Measurements from ENCODE around the gene FRAS1. TPM values are rescaled to one million over a fixed set of nuclear protein-coding genes. Genes with fewer than 3 reads are reported as not detected.
"Not testable (repeated sequence)": the region's sequence is repeated elsewhere in the genome, so short reads cannot be mapped to it uniquely, and the experiment has no call there.

The FRAS1 gene
- total RNA-seq, 1 donor from 2014 or later: 18.9 TPM

DNA sequence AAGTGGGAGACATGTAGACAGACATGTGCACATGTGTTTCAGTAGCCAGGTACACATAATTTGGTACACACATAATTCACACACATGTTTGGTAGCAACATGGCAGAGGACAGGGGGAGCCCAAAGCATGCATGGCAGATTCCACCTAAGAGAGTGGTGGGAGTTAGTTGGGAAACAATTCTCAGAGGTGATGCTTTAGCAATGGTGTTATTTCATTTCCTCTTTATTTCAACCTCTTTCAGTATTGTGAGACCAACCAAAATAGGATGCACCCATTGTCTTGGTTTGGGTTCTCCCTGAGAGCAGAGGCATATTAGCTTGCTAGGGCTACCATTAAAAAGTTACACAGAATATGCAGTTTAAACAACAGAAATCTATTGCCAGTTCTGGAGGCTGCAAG is 402.2 kb downstream of the FRAS1 start:
- Mint-ChIP-seq H3K4me3 (ENCODE audit: unreplicated experiment) (no peak overlapping the region), H3K9me3 (ENCODE audit: low read depth) (no peaks in the 10 kb centered on the region), H3K27me3 (ENCODE audit: low read depth) (no peaks in the 10 kb centered on the region), H3K27ac (ENCODE audit: unreplicated experiment) (no peak overlapping the region), H3K36me3 (ENCODE audit: low read depth) (peaks cover 4% of the 10 kb centered on the region), H3K4me1 (ENCODE audit: low read depth) (no peaks in the 10 kb centered on the region)
- no peak for DNase-seq (ENCODE audit: low spot score)
- TF ChIP-seq, protein P1, sequence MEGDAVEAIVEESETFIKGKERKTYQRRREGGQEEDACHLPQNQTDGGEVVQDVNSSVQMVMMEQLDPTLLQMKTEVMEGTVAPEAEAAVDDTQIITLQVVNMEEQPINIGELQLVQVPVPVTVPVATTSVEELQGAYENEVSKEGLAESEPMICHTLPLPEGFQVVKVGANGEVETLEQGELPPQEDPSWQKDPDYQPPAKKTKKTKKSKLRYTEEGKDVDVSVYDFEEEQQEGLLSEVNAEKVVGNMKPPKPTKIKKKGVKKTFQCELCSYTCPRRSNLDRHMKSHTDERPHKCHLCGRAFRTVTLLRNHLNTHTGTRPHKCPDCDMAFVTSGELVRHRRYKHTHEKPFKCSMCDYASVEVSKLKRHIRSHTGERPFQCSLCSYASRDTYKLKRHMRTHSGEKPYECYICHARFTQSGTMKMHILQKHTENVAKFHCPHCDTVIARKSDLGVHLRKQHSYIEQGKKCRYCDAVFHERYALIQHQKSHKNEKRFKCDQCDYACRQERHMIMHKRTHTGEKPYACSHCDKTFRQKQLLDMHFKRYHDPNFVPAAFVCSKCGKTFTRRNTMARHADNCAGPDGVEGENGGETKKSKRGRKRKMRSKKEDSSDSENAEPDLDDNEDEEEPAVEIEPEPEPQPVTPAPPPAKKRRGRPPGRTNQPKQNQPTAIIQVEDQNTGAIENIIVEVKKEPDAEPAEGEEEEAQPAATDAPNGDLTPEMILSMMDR (IDR thresholded peaks at IDR 0.05): no peak

DNA sequence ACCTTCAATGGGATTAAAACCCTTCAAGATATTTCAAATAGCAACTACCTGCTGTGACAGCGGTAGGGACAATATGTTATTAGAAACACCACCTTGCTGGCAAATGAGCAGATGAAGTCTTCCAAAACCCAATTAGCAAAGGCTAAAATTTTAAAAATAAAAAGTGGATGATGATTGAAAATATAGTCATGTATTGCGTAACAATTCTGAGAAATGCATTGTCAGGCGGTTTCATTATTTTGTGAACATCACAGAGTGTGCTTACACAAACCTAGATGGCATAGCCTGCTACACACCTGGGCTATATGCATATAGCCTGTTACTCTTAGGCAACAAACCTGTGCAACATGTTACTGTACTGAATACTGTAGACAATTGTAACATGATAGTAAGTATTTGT is 403.2 kb downstream of the FRAS1 start:
- no peaks in the 10 kb centered on the region for H3K4me1 Mint-ChIP-seq (ENCODE audit: low read depth)
- H3K27ac Mint-ChIP-seq (ENCODE audit: unreplicated experiment): no peak overlapping the region
- peaks cover 2% of the 10 kb centered on the region for H3K36me3 Mint-ChIP-seq (ENCODE audit: low read depth)
- DNase-seq (ENCODE audit: low spot score): no peak
- H3K27me3 Mint-ChIP-seq (ENCODE audit: low read depth): no peaks in the 10 kb centered on the region
- no peaks in the 10 kb centered on the region for H3K9me3 Mint-ChIP-seq (ENCODE audit: low read depth)
- H3K4me3 Mint-ChIP-seq (ENCODE audit: unreplicated experiment): no peak overlapping the region
- TF ChIP-seq, protein P1 (IDR thresholded peaks at IDR 0.05): no peak

DNA sequence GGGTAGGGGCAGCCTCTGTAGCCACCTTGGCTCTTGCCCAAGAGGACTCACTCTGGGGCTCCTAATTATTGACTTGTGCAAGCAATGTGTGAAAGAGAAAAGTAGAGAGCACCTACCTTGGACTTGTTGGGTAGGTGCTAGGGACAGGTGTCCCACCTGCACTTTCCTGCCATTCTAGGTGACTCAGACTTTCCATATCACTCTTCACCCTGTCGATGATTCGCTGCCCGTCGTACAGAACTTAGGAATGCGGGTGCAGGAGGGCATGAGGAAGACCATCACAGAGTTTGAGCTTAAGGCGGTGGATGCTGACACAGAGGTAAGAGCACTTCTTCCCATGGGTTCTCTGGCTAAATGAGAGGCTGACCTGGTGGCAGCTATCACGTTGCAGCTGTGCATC is 407.1 kb downstream of the FRAS1 start:
- TF ChIP-seq, protein P1 (IDR thresholded peaks at IDR 0.05): no peak
- Mint-ChIP-seq H3K4me1 (ENCODE audit: low read depth) (no peaks in the 10 kb centered on the region), H3K27ac (ENCODE audit: unreplicated experiment) (no peak overlapping the region), H3K9me3 (ENCODE audit: low read depth) (no peaks in the 10 kb centered on the region), H3K36me3 (ENCODE audit: low read depth) (peaks cover 3% of the 10 kb centered on the region), H3K4me3 (ENCODE audit: unreplicated experiment) (no peak overlapping the region), H3K27me3 (ENCODE audit: low read depth) (no peaks in the 10 kb centered on the region)
- no peak for DNase-seq (ENCODE audit: low spot score)

DNA sequence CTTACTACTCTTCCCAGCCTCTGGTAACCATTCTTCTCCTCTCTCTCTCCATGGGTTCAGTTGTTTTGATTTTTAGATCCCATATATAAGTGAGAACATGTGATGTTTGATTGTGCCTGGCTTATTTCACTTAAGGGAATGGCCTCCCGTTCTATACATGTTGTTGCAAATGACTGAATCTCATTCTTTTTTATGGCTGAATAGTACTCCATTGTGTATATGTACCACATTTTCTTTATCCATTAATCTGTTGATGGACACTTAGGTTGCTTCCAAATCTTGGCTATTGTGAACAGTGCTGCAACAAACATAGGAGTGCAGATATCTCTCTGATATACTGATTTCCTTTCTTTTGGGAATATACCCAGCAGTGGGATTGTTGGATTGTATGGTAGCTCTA is 410.1 kb downstream of the FRAS1 start:
- not testable (repeated sequence) for DNase-seq (ENCODE audit: low spot score); H3K27ac Mint-ChIP-seq (ENCODE audit: unreplicated experiment); H3K4me3 Mint-ChIP-seq (ENCODE audit: unreplicated experiment); H3K9me3 Mint-ChIP-seq (ENCODE audit: low read depth); H3K27me3 Mint-ChIP-seq (ENCODE audit: low read depth); H3K4me1 Mint-ChIP-seq (ENCODE audit: low read depth)
- peaks cover 13% of the 10 kb centered on the region for H3K36me3 Mint-ChIP-seq (ENCODE audit: low read depth)

DNA sequence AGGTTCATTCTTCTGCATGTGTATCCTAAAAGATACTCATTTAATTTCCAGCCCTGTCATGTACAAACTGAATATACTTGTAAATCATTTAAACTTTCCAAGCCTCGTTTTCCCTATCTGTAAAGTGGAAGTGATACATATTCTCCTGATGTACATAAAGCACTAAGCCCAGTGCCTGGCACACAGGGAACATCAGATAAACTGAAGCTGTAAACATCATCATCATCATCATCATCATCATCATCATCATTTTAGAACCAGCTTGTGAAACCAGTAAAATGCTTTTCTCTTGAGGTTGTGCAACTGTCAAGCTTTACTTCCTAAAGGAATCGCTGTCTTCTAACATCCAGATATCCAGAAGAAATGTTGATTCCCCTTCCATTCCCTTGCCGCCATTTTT is 411.1 kb downstream of the FRAS1 start:
- no peak for DNase-seq (ENCODE audit: low spot score)
- peaks cover 14% of the 10 kb centered on the region for H3K36me3 Mint-ChIP-seq (ENCODE audit: low read depth)
- no peaks in the 10 kb centered on the region for H3K4me1 Mint-ChIP-seq (ENCODE audit: low read depth)
- H3K9me3 Mint-ChIP-seq (ENCODE audit: low read depth): no peaks in the 10 kb centered on the region
- H3K4me3 Mint-ChIP-seq (ENCODE audit: unreplicated experiment): no peak overlapping the region
- H3K27ac Mint-ChIP-seq (ENCODE audit: unreplicated experiment): no peak overlapping the region
- no peaks in the 10 kb centered on the region for H3K27me3 Mint-ChIP-seq (ENCODE audit: low read depth)
- TF ChIP-seq, protein P1 (IDR thresholded peaks at IDR 0.05): no peak

DNA sequence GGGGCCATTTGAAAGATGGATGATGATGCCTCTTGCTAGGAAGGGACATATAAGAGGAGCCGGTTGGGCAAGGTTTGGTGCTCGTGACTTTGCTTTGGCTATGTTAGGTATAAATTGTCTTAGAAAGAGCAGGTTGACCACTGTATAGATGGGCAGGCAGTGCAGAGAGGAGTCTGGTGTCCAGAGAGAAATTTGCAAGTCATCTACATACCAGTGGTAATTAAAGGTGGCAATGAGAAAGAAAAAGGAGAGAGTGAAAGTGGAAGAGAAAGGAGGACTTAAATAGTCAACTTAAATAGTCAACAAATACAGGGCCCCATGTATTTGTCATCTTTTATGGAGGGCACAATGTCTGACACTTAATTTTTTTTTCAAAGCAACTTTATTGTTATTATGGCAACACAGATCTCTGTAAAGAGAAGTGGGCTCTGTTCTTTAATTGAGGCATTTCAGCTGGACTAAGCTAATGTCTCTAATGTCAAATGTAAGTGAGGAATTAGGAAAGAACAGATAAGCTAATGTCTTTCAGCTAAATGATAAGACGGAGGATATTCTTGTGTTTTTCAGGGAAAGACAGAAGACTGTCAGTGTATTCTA is 419.1 kb downstream of the FRAS1 start:
- Mint-ChIP-seq H3K36me3 (ENCODE audit: low read depth) (peaks cover 6% of the 10 kb centered on the region), H3K9me3 (ENCODE audit: low read depth) (no peaks in the 10 kb centered on the region), H3K4me1 (ENCODE audit: low read depth) (no peaks in the 10 kb centered on the region), H3K27ac (ENCODE audit: unreplicated experiment) (no peak overlapping the region), H3K4me3 (ENCODE audit: unreplicated experiment) (no peak overlapping the region), H3K27me3 (ENCODE audit: low read depth) (no peaks in the 10 kb centered on the region)
- no peak for DNase-seq (ENCODE audit: low spot score)
- TF ChIP-seq, protein P1 (IDR thresholded peaks at IDR 0.05): no peak
